ENCODE results near the gene HSD3B7.

The HSD3B7 gene

GRCh38 chr16:30951750-30952149 is 33.3 kb upstream of the HSD3B7 start:
- Histone ChIP-seq H3K4me1 (ENCODE audit: insufficient read depth, low read length) (peaks cover 26% of the 10 kb centered on the region), H3K9me3 (ENCODE audit: insufficient read depth, low read length, severe bottlenecking) (no peaks in the 10 kb centered on the region), H3K4me2 (ENCODE audit: insufficient read depth, low read length) (no peak overlapping the region), H4K20me1 (ENCODE audit: insufficient read depth, low read length) (no peaks in the 10 kb centered on the region), H3K9ac (ENCODE audit: low read depth, low read length) (no peak overlapping the region), H2AFZ (ENCODE audit: low read depth, low read length) (no peak overlapping the region), H3K4me3 (ENCODE audit: low read depth in 1 of 2, low read length in 2 of 2) (no peak overlapping the region), H3K27ac (ENCODE audit: low read length) (no peak overlapping the region), H3K27me3 (ENCODE audit: insufficient read depth, low read length, poor library complexity) (no peaks in the 10 kb centered on the region), H3K36me3 (ENCODE audit: insufficient read depth, low read length) (peaks cover 15% of the 10 kb centered on the region), H3K79me2 (ENCODE audit: insufficient read depth, low read length) (peaks cover 4% of the 10 kb centered on the region)
- TF ChIP-seq CTCF (IDR thresholded peaks at IDR 0.05; ENCODE audit: borderline replicate concordance, extremely low read depth, low read length, poor library complexity, severe bottlenecking) (no peak), EZH2 (IDR thresholded peaks at IDR 0.05; ENCODE audit: borderline replicate concordance, low read depth, low read length, severe bottlenecking) (no peak)
- no peak for DNase-seq
- ATAC-seq (ENCODE audit: insufficient read depth, low read depth): no peak

GRCh38 chr16:30953111-30953510 is 31.9 kb upstream of the HSD3B7 start:
- no peaks in the 10 kb centered on the region for H4K20me1 ChIP-seq (ENCODE audit: insufficient read depth, low read length)
- H3K27ac ChIP-seq (ENCODE audit: low read length): peak overlapping the region; percentile 51
- peaks cover 29% of the 10 kb centered on the region for H3K4me1 ChIP-seq (ENCODE audit: insufficient read depth, low read length)
- no peak for ATAC-seq (ENCODE audit: insufficient read depth, low read depth)
- H3K9ac ChIP-seq (ENCODE audit: low read depth, low read length): no peak overlapping the region
- no peak overlapping the region for H3K4me2 ChIP-seq (ENCODE audit: insufficient read depth, low read length)
- TF ChIP-seq CTCF (IDR thresholded peaks at IDR 0.05; ENCODE audit: borderline replicate concordance, extremely low read depth, low read length, poor library complexity, severe bottlenecking): no peak
- no peak for TF ChIP-seq EZH2 (IDR thresholded peaks at IDR 0.05; ENCODE audit: borderline replicate concordance, low read depth, low read length, severe bottlenecking)
- no peaks in the 10 kb centered on the region for H3K27me3 ChIP-seq (ENCODE audit: insufficient read depth, low read length, poor library complexity)
- H3K79me2 ChIP-seq (ENCODE audit: insufficient read depth, low read length): peaks cover 6% of the 10 kb centered on the region
- H3K36me3 ChIP-seq (ENCODE audit: insufficient read depth, low read length): peaks cover 2% of the 10 kb centered on the region
- no peak for DNase-seq
- no peak overlapping the region for H2AFZ ChIP-seq (ENCODE audit: low read depth, low read length)
- no peak overlapping the region for H3K4me3 ChIP-seq (ENCODE audit: low read depth in 1 of 2, low read length in 2 of 2)
- H3K9me3 ChIP-seq (ENCODE audit: insufficient read depth, low read length, severe bottlenecking): no peaks in the 10 kb centered on the region

- H4K20me1 ChIP-seq (ENCODE audit: insufficient read depth, low read length): peaks cover 3% of the 10 kb centered on the region
- peak overlapping the region; percentile 51 for H3K27ac ChIP-seq (ENCODE audit: low read length)
These were observed 31.4 kb upstream of the HSD3B7 start for GRCh38 chr16:30953511-30954124.

More at GRCh38 chr16:30953511-30954124, 31.4 kb upstream of the HSD3B7 start:
- H3K4me2 ChIP-seq (ENCODE audit: insufficient read depth, low read length): no peak overlapping the region
- no peak for TF ChIP-seq EZH2 (IDR thresholded peaks at IDR 0.05; ENCODE audit: borderline replicate concordance, low read depth, low read length, severe bottlenecking)
- peak; percentile 79 for TF ChIP-seq CTCF (IDR thresholded peaks at IDR 0.05; ENCODE audit: borderline replicate concordance, extremely low read depth, low read length, poor library complexity, severe bottlenecking)
- no peak overlapping the region for H3K4me3 ChIP-seq (ENCODE audit: low read depth in 1 of 2, low read length in 2 of 2)
- H2AFZ ChIP-seq (ENCODE audit: low read depth, low read length): 0 out of 2 replicates have a peak overlapping the region, but pooled peaks have one; percentile 12
- no peaks in the 10 kb centered on the region for H3K27me3 ChIP-seq (ENCODE audit: insufficient read depth, low read length, poor library complexity)
- H3K9ac ChIP-seq (ENCODE audit: low read depth, low read length): no peak overlapping the region
- H3K36me3 ChIP-seq (ENCODE audit: insufficient read depth, low read length): peaks cover 1% of the 10 kb centered on the region; the same call in 1 of the 2 replicates
- ATAC-seq (ENCODE audit: insufficient read depth, low read depth): peak; percentile 47
- peaks cover 11% of the 10 kb centered on the region for H3K79me2 ChIP-seq (ENCODE audit: insufficient read depth, low read length)
- H3K9me3 ChIP-seq (ENCODE audit: insufficient read depth, low read length, severe bottlenecking): no peaks in the 10 kb centered on the region
- DNase-seq: peak; percentile 75
- peaks cover 32% of the 10 kb centered on the region for H3K4me1 ChIP-seq (ENCODE audit: insufficient read depth, low read length)
